8988T (cell line): ENCODE measurements around the gene CHAMP1.

Source experiments
- DNase-seq: peaks from one replicate; pipeline ENCODE4 v3.0.0; 2011

CHAMP1 gene

GRCh38 chr13:114314074-114314912, at the start of gene CHAMP1:
TSS of gene CHAMP1 (plus strand) at chr13:114314503. CDS start at chr13:114323843, 9,340 bp downstream.
- DNase-seq: peak; percentile 84

- DNase-seq: no peak
Observed at GRCh38 chr13:114264886-114265611, 49.3 kb upstream of the CHAMP1 start.

- no peak for DNase-seq
Observed at GRCh38 chr13:114266241-114266640, 48.1 kb upstream of the CHAMP1 start.

GRCh38 chr13:114268344-114269280, 45.7 kb upstream of the CHAMP1 start:
- DNase-seq: no peak

- no peak for DNase-seq
Observed at GRCh38 chr13:114269281-114269770, 45.0 kb upstream of the CHAMP1 start.

GRCh38 chr13:114272977-114273376, 41.3 kb upstream of the CHAMP1 start:
- DNase-seq: no peak

GRCh38 chr13:114275304-114275703, 39.0 kb upstream of the CHAMP1 start:
- no peak for DNase-seq

GRCh38 chr13:114279146-114279545, 35.2 kb upstream of the CHAMP1 start:
- no peak for DNase-seq

GRCh38 chr13:114279758-114280355, 34.4 kb upstream of the CHAMP1 start:
- no peak for DNase-seq

GRCh38 chr13:114281351-114282040, 32.8 kb upstream of the CHAMP1 start, which contains the start of gene UPF3A:
TSS of gene UPF3A (plus strand) at chr13:114281601. CDS start at chr13:114281640, 39 bp downstream.
- peak; percentile 61 for DNase-seq

GRCh38 chr13:114282041-114282670, 32.1 kb upstream of the CHAMP1 start:
- peak; percentile 63 for DNase-seq

GRCh38 chr13:114283576-114283975, 30.7 kb upstream of the CHAMP1 start:
- no peak for DNase-seq

- no peak for DNase-seq
Observed at GRCh38 chr13:114284680-114285079, 29.6 kb upstream of the CHAMP1 start.

GRCh38 chr13:114285166-114285808, 29.0 kb upstream of the CHAMP1 start:
- no peak for DNase-seq

- DNase-seq: no peak
Observed at GRCh38 chr13:114286808-114287207, 27.5 kb upstream of the CHAMP1 start.

- no peak for DNase-seq
Observed at GRCh38 chr13:114288157-114288591, 26.1 kb upstream of the CHAMP1 start.

- no peak for DNase-seq
Observed at GRCh38 chr13:114296448-114296847, 17.9 kb upstream of the CHAMP1 start.

- no peak for DNase-seq
Observed at GRCh38 chr13:114296902-114297301, 17.4 kb upstream of the CHAMP1 start.

- DNase-seq: no peak
Observed at GRCh38 chr13:114298866-114299265, 15.4 kb upstream of the CHAMP1 start.

GRCh38 chr13:114299604-114300305, 14.5 kb upstream of the CHAMP1 start:
- DNase-seq: no peak
